A673 (cell line): ENCODE data around the gene SPATA24. TPM values are rescaled to one million over a fixed set of nuclear protein-coding genes. Genes with fewer than 3 reads are reported as not detected.

Experiments
- BruUV-seq: library from RNA; stranded (reverse); fragments of 400-500 nt; replicated peaks from 2 replicates; lab custom pipeline; 2021; lab: Mats Ljungman, UMichigan
- CTCF ChIA-PET: fragments of 300-600 bp; sonication (Branson Sonifier 250); formaldehyde crosslinking; loops from one replicate; lab custom pipeline; 2022; ENCODE audit warnings: antibody characterized with exemption; lab: Charles Lee
- POLR2A ChIA-PET: fragments of 300-600 bp; sonication (Branson Sonifier 250); formaldehyde crosslinking; loops from one replicate; lab custom pipeline; 2022; ENCODE audit warnings: antibody characterized with exemption; ENCODE audit not compliant: low non-redundant PET; lab: Charles Lee
- DNase-seq: peaks from one replicate; pipeline ENCODE4 v3.0.0-alpha.2; 2015; ENCODE audit warnings: low spot score
- H3K27ac ChIP-seq: fragments of 200-600 bp; sonication (generic); 2 replicates; pipeline ENCODE4 v1.5.1; 2016; ENCODE audit warnings: mixed run types, low read depth, mild to moderate bottlenecking, mixed read lengths, antibody characterized with exemption, low read length; ENCODE audit not compliant: poor library complexity, severe bottlenecking
- H3K27me3 ChIP-seq: fragments of 200-600 bp; sonication (generic); replicated peaks from 2 replicates; pipeline ENCODE4 v1.6.1; 2017; ENCODE audit warnings: mixed run types, low read depth, mild to moderate bottlenecking, mixed read lengths, antibody characterized with exemption, low read length; ENCODE audit not compliant: insufficient read depth, poor library complexity
- H3K36me3 ChIP-seq: fragments of 200-600 bp; sonication (generic); 2 replicates; pipeline ENCODE4 v1.6.1; 2016; ENCODE audit warnings: mixed run types, mild to moderate bottlenecking, mixed read lengths, antibody characterized with exemption, low read length; ENCODE audit not compliant: insufficient read depth, poor library complexity, severe bottlenecking
- H3K4me1 ChIP-seq: fragments of 200-600 bp; sonication (generic); 2 replicates; pipeline ENCODE4 v1.6.1; 2017; ENCODE audit warnings: mixed run types, mild to moderate bottlenecking, mixed read lengths, antibody characterized with exemption, low read length; ENCODE audit not compliant: insufficient read depth, poor library complexity, severe bottlenecking
- H3K4me3 ChIP-seq: fragments of 200-600 bp; sonication (generic); 2 replicates; pipeline ENCODE4 v1.5.1; 2016; ENCODE audit warnings: low read depth, mixed run types, mild to moderate bottlenecking, mixed read lengths, low read length; ENCODE audit not compliant: poor library complexity, severe bottlenecking
- H3K9me3 ChIP-seq: fragments of 200-600 bp; sonication (generic); 2 replicates; pipeline ENCODE4 v1.6.1; 2016; ENCODE audit warnings: mixed run types, low read depth, mild to moderate bottlenecking, mixed read lengths, antibody characterized with exemption, low read length; ENCODE audit not compliant: poor library complexity, severe bottlenecking
- CTCF ChIP-seq: fragments of 300-800, 200-600 bp; sonication (generic); conservative IDR thresholded peaks from 2 replicates; pipeline ENCODE4 v1.5.1; 2017; ENCODE audit warnings: low read depth, mild to moderate bottlenecking, antibody characterized with exemption, low read length, moderate library complexity, mixed read lengths
- EZH2 ChIP-seq: fragments of 200-600 bp; sonication (generic); IDR thresholded peaks from 2 replicates; pipeline ENCODE4 v1.6.1; 2017; ENCODE audit warnings: borderline replicate concordance, low read depth, mild to moderate bottlenecking, mixed read lengths, antibody characterized with exemption, low read length; ENCODE audit not compliant: poor library complexity, severe bottlenecking
- intact Hi-C: fragments of 100-400 bp; cut with micrococcal nuclease; formaldehyde crosslinking; loops from one replicate; pipeline ENCODE4 v1.10.0; 2022; ENCODE audit not compliant: unreplicated experiment
- total RNA-seq: library from RNA; stranded (reverse); gene quantifications from 2 replicates; pipeline ENCODE4 v1.2.3, GENCODE V29; 2021

The SPATA24 gene
- total RNA-seq, 1 experiment from 2014 or later = 4.2 TPM

GRCh38 chr5:139408191-139408590, 4.3 kb upstream of the SPATA24 start:
- no TSS peak for BruUV-seq
- TF ChIP-seq EZH2 (no peak), CTCF (no peak)
- no peak overlapping the region for H3K4me3 ChIP-seq
- H3K4me1 ChIP-seq = peaks cover 8% of the 10 kb centered on the region
- no peaks in the 10 kb centered on the region for H3K9me3 ChIP-seq
- H3K27me3 ChIP-seq = no peaks in the 10 kb centered on the region
- H3K27ac ChIP-seq = no peak overlapping the region
- no peak for DNase-seq
- ChIA-PET CTCF (no interaction called here), POLR2A (interaction anchor here (0.7 kb wide), 1 partner anchor 13 kb away, joined by 3 read pairs; no protein-coding TSS in a partner anchor)
- intact Hi-C loops = no loop called here
- H3K36me3 ChIP-seq = no peaks in the 10 kb centered on the region

- no TSS peak for BruUV-seq
- H3K4me1 ChIP-seq = peaks cover 8% of the 10 kb centered on the region
- no peak for DNase-seq
- TF ChIP-seq EZH2 (no peak), CTCF (no peak)
- no peak overlapping the region for H3K4me3 ChIP-seq
- no peaks in the 10 kb centered on the region for H3K36me3 ChIP-seq
- intact Hi-C loops = no loop called here
- H3K9me3 ChIP-seq = no peaks in the 10 kb centered on the region
- H3K27me3 ChIP-seq = no peaks in the 10 kb centered on the region
- H3K27ac ChIP-seq = no peak overlapping the region
- CTCF ChIA-PET = no interaction called here
- POLR2A ChIA-PET = interaction anchor here (0.7 kb wide), 1 partner anchor 14 kb away, joined by 3 read pairs; no protein-coding TSS in a partner anchor
Measured at GRCh38 chr5:139407517-139407916, 3.6 kb upstream of the SPATA24 start.

GRCh38 chr5:139406963-139407362, 3.1 kb upstream of the SPATA24 start:
- DNase-seq = no peak
- H3K27ac ChIP-seq = no peak overlapping the region
- no peaks in the 10 kb centered on the region for H3K36me3 ChIP-seq
- no TSS peak for BruUV-seq
- no peaks in the 10 kb centered on the region for H3K27me3 ChIP-seq
- H3K4me1 ChIP-seq = peaks cover 8% of the 10 kb centered on the region
- POLR2A ChIA-PET = no interaction called here
- H3K9me3 ChIP-seq = no peaks in the 10 kb centered on the region
- TF ChIP-seq EZH2 (no peak), CTCF (no peak)
- H3K4me3 ChIP-seq = no peak overlapping the region
- intact Hi-C loops = no loop called here
- CTCF ChIA-PET = no interaction called here
